KMS-11 (cell line): Measurements from ENCODE around the gene RAD51D.

Experiments used
- H2AFZ ChIP-seq: fragments of 200-600 bp; sonication (generic); 2 replicates; pipeline ENCODE4 v1.6.1; 2016; ENCODE audit warnings: antibody characterized with exemption, mixed run types, low read depth
- H3K27ac ChIP-seq: fragments of 200-600 bp; sonication (generic); 2 replicates; pipeline ENCODE4 v1.6.1; 2016; ENCODE audit warnings: mild to moderate bottlenecking, mixed run types
- H3K27me3 ChIP-seq: fragments of 200-600 bp; sonication (generic); 2 replicates; pipeline ENCODE4 v1.6.1; 2017; ENCODE audit warnings: mild to moderate bottlenecking, low read depth, mixed run types, moderate library complexity; ENCODE audit not compliant: insufficient read depth
- H3K36me3 ChIP-seq: fragments of 200-600 bp; sonication (generic); 2 replicates; pipeline ENCODE4 v1.6.1; 2017; ENCODE audit warnings: mild to moderate bottlenecking, mixed run types; ENCODE audit not compliant: insufficient read depth
- H3K4me1 ChIP-seq: fragments of 200-600 bp; sonication (generic); 2 replicates; pipeline ENCODE4 v1.6.1; 2016; ENCODE audit warnings: mild to moderate bottlenecking, low read depth, mixed run types; ENCODE audit not compliant: poor library complexity, severe bottlenecking
- H3K4me2 ChIP-seq: fragments of 200-600 bp; sonication (generic); 2 replicates; pipeline ENCODE4 v1.7.0; 2016; ENCODE audit warnings: mild to moderate bottlenecking, mixed run types
- H3K4me3 ChIP-seq: fragments of 200-600 bp; sonication (generic); IDR thresholded peaks from 2 replicates; pipeline ENCODE4 v1.6.1; 2017; ENCODE audit warnings: low read depth, low read length, mixed read lengths; ENCODE audit not compliant: insufficient read depth
- H3K79me2 ChIP-seq: fragments of 200-600 bp; sonication (generic); 2 replicates; pipeline ENCODE4 v1.6.1; 2016; ENCODE audit warnings: low read depth, mixed run types; ENCODE audit not compliant: insufficient read depth
- H3K9ac ChIP-seq: fragments of 200-600 bp; sonication (generic); 2 replicates; pipeline ENCODE4 v1.6.1; 2016; ENCODE audit warnings: mild to moderate bottlenecking, mixed run types
- H4K20me1 ChIP-seq: fragments of 200-600 bp; sonication (generic); 2 replicates; pipeline ENCODE4 v1.6.1; 2016; ENCODE audit warnings: mild to moderate bottlenecking, mixed run types; ENCODE audit not compliant: insufficient read depth
- TF ChIP-seq, protein P1 (sequence below): fragments of 200-600 bp; sonication (generic); conservative IDR thresholded peaks from 2 replicates; pipeline ENCODE4 v1.6.1; 2017; ENCODE audit warnings: low read depth, mild to moderate bottlenecking, antibody characterized with exemption, low read length, moderate library complexity, mixed read lengths

RAD51D gene

DNA sequence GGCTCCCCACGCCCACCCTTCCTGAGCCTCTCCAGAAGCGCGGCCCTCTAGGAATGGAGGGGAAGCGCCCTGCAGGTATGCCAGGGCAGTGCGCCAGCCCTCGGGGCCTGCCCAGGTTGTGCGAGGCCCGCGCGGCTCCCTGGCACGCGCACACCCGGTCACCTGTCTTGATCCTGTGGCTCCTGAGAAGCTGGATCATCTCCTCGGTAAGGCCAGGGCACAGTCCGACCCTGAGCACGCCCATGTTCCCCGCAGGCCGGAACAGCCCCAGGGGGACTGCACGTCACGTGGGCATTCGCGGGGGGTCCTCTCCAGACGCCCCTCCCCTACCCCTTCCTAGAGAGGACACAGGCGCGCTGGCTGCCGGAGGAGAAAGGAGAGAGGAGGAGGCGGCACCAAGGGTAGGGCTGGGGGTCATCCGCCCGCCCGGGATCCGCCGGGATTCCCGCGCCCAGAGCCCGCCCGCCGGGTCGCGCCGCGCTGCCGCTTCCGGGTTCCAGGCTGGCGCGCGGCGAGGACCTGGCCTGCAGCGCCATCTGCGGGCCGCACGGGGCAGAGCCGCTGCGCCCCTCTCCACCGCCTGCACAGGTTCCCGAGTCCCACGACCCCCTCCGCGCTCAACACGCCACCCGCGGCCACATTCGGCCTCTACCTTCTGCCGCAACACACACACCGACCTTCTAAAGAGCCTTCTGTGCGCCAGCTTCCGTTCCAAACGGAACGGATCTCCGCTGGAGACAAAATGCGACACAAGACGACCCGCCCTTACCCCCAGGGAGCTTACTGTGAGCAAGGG lies at the start of gene RAD51D:
TSS of gene RAD51D (minus strand) at position 491 of the 796 bp plus-strand sequence. CDS start at position 244, 247 bp downstream.
- peaks cover 9% of the 10 kb centered on the region; the same call in 1 of the 2 replicates for H3K79me2 ChIP-seq
- H3K9ac ChIP-seq: peak within 1 kb of the TSS; percentile 88
- peak within 1 kb of the TSS; percentile 87 for H2AFZ ChIP-seq
- no peaks in the 10 kb centered on the region for H3K27me3 ChIP-seq
- TF ChIP-seq, protein P1, sequence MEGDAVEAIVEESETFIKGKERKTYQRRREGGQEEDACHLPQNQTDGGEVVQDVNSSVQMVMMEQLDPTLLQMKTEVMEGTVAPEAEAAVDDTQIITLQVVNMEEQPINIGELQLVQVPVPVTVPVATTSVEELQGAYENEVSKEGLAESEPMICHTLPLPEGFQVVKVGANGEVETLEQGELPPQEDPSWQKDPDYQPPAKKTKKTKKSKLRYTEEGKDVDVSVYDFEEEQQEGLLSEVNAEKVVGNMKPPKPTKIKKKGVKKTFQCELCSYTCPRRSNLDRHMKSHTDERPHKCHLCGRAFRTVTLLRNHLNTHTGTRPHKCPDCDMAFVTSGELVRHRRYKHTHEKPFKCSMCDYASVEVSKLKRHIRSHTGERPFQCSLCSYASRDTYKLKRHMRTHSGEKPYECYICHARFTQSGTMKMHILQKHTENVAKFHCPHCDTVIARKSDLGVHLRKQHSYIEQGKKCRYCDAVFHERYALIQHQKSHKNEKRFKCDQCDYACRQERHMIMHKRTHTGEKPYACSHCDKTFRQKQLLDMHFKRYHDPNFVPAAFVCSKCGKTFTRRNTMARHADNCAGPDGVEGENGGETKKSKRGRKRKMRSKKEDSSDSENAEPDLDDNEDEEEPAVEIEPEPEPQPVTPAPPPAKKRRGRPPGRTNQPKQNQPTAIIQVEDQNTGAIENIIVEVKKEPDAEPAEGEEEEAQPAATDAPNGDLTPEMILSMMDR: peak; percentile 81
- no peaks in the 10 kb centered on the region for H3K36me3 ChIP-seq
- peaks cover 15% of the 10 kb centered on the region for H3K4me1 ChIP-seq
- H4K20me1 ChIP-seq: no peaks in the 10 kb centered on the region
- H3K4me3 ChIP-seq: no peak within 1 kb of the TSS
- peak within 1 kb of the TSS; percentile 30 for H3K27ac ChIP-seq
- H3K4me2 ChIP-seq: peak within 1 kb of the TSS; percentile 68

DNA sequence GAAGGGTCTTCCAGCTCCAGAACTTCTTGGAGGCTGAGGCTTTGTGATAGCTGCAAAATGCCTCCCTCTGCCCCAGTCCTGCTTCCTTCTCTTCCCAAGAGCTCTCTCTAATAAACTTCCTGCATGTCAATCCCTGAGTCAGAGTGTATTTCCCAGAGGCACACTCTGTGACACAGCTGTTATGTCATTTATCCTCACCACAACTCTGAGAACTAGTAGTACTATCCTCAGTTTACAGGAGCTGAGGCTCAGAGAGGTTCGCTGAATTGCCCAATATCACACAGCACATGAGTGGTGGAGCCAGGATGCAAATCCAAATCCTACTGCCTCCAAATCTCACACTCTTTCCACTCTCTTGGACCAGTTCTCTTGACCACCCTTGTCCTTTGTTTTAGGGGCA lies 48.0 kb upstream of the RAD51D start:
- Histone ChIP-seq H3K27me3 (no peaks in the 10 kb centered on the region), H3K36me3 (no peaks in the 10 kb centered on the region), H2AFZ (no peak overlapping the region), H4K20me1 (no peaks in the 10 kb centered on the region), H3K4me2 (no peak overlapping the region), H3K27ac (no peak overlapping the region), H3K4me3 (no peak overlapping the region), H3K79me2 (no peaks in the 10 kb centered on the region), H3K9ac (no peak overlapping the region), H3K4me1 (no peaks in the 10 kb centered on the region)
- TF ChIP-seq, protein P1: no peak

DNA sequence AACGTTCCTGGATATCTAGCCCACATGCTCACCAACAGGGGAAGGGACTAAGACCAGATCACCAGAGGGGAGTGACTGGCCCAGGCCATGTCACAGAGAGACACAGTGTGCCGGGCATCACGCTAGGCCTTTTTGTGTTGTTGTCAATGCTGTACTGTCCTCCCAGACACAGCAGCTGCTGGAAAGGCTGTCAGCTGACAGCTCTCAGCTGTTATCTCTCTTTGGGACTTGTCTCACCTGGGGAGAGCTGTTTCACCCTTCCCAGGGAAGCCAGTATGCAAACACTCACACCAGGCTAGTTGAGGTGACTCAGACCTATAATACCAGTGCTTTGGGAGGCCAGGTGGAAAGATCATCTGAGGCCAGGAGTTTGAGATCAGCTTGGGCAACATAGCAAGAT lies 47.4 kb upstream of the RAD51D start:
- Histone ChIP-seq H3K36me3 (no peaks in the 10 kb centered on the region), H4K20me1 (no peaks in the 10 kb centered on the region), H3K9ac (no peak overlapping the region), H3K27me3 (no peaks in the 10 kb centered on the region), H3K4me1 (no peaks in the 10 kb centered on the region), H3K27ac (no peak overlapping the region), H3K4me3 (no peak overlapping the region), H3K4me2 (no peak overlapping the region), H2AFZ (no peak overlapping the region), H3K79me2 (no peaks in the 10 kb centered on the region)
- TF ChIP-seq, protein P1: no peak

DNA sequence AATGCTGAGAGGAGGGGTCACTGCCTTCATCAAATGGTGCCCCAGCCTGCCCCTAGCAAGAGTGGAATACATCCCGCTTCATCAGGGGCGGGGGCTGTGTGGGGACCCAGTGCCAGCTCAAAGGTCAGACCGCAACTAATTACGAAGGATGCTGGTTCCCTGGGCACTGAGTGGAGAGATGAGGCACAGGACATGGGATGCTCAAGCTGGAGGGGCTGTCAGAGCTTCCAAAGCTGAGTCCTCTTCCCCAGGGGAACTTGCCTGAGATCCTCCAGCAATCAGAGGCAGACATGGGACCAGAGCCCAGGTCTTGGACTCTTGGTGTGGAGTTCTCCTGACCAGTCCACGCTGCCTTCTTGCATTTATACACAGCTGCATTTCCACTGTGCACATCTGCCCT lies 46.9 kb upstream of the RAD51D start:
- TF ChIP-seq, protein P1: no peak
- H3K4me3 ChIP-seq: no peak overlapping the region
- H3K79me2 ChIP-seq: no peaks in the 10 kb centered on the region
- no peaks in the 10 kb centered on the region for H4K20me1 ChIP-seq
- no peaks in the 10 kb centered on the region for H3K27me3 ChIP-seq
- no peak overlapping the region for H3K4me2 ChIP-seq
- no peaks in the 10 kb centered on the region for H3K4me1 ChIP-seq
- no peaks in the 10 kb centered on the region for H3K36me3 ChIP-seq
- no peak overlapping the region for H2AFZ ChIP-seq
- no peak overlapping the region for H3K9ac ChIP-seq
- no peak overlapping the region for H3K27ac ChIP-seq
